Right lobe of liver (tissue), 4 donors: ENCODE data around the gene LRP2.

Experiments used
- CTCF ChIP-seq, 4 donors: fragments of 200-600 bp in 3 of 4; fragments of 450-650 bp in 1 of 4; IDR thresholded peaks; one replicate each; pipeline versions ENCODE4 v1.5.1 to v1.8.0; 2016 to 2022; ENCODE audit warnings: antibody characterized with exemption in 4 of 4, mild to moderate bottlenecking in 2 of 4
- POLR2A ChIP-seq: fragments of 450-650 bp; IDR thresholded peaks from one replicate; pipeline ENCODE4 v1.6.1; 2017; ENCODE audit warnings: antibody characterized with exemption, mild to moderate bottlenecking
- donor health status: DM: no; HTN: no; CAD: no.
- donor health status: DM: no; HTN: no; CAD: no.
- donor health status: DM: no; HTN: yes; CAD: no.

DNA sequence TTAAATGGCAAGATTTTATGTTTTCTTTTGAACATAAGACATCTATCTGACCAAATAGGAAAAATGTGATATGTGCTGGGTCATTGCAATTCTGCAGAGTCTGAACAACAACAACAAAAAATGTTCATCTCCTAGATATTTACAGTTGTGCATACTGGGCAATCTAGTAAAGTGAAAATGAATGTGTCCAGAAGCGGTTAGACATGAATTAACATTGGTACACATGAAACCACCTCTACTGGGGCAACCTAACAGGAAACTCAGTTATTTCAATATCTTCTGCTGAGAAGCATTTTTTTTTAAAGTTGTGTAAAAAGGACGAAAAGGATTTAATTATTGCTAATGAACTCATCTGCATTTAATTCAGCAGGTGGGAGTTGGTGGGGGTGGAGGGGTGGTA, 216.1 kb downstream of the LRP2 start:
- TF ChIP-seq CTCF (IDR thresholded peaks at IDR 0.05) = no peak
- TF ChIP-seq POLR2A = no peak
